NOMO-1 treated with DMSO at 0.1 percent for 48 hours (cell line): ENCODE measurements around the gene PLCXD1.
"Not testable (repeated sequence)": the region's sequence is repeated elsewhere in the genome, so short reads cannot be mapped to it uniquely, and the experiment has no call there.

ENCODE experiments used
- DNase-seq: peaks from one replicate; lab custom pipeline; 2025; ENCODE audit not compliant: unreplicated experiment; lab: John Stamatoyannopoulos, UW

PLCXD1 gene

DNA sequence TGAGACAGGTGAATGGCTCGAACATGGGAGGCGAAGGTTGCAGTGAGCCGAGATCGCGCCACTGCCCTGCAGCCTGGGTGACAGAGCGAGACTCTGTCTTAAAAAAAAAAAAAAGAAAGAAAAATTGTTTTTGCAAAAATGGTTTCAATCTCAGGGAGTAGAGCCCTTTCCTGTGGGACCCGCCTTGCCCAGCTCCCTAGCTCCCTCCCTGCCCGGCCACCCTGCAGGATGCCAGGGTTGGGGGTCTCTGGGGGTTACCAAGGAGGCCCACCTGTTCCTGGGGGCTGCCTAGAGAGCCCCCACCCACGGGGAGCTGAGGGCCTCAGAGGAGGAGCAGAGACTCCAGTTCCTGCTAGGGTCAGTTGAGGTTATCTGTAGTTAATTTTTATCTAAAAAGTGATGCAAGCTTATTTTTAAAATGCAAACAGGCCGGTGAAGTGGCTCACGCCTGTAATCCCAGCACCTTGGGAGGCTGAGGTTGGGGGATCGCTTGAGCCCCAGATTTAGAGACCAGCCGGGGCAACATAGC lies 18.7 kb upstream of the PLCXD1 start:
- no peak for DNase-seq

DNA sequence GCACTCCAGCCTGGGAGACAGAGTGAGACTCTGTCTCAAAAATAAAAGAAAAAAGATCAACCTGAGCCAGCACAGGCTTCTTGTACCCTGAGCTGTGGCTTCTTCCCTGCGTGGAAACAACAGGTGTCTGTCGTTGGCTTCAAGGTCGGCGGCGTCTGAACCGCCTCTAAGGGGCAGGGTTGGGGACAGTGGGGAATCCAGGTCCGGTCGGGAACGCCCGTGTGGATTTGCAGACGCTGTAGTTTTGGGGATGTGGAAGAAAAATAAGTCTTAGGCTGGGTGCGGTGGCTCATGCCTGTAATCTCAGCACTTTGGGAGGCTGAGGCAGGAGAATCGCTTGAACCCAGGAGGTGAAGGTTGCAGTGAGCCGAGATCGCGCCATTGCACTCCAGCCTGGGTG lies 17.2 kb upstream of the PLCXD1 start:
- not testable (repeated sequence) for DNase-seq

DNA sequence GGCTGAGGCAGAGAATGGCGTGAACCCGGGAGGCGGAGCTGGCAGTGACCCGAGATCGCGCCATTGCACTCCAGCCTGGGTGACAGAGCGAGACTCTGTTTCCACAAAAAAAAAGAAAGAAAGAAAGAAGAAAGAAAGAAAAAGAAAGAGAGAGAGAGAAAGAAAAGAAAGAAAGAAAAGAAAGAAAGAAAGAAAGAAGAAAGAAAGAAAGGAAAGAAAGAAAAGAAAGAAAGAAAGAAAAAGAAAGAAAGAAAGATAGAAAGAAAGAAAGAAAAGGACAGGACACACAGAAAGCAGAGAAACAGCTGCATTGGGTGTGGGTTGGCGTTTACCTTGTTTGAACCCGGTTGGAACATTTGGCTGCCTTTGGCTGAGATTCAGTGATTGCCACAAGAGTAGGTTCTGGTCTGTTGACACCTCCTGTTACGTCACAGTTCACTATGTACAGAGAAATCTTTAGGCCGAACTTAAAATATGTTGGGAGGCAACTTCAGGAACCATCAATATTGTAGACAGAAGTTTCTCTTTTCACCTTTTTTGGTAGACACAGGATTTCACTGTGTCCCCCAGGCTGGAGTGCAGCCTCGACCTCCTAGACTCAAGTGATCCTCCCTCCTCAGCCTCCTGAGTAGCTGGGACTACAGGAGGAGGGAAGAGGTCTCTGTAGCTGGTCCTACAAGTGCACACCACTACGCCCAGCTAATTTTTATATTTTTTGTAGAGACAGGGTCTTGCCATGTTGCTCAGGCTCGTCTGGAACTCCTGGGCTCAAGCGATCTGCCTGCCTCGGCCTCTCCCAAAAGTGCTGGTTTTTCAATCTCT lies 16.3 kb upstream of the PLCXD1 start:
- DNase-seq, result no peak

DNA sequence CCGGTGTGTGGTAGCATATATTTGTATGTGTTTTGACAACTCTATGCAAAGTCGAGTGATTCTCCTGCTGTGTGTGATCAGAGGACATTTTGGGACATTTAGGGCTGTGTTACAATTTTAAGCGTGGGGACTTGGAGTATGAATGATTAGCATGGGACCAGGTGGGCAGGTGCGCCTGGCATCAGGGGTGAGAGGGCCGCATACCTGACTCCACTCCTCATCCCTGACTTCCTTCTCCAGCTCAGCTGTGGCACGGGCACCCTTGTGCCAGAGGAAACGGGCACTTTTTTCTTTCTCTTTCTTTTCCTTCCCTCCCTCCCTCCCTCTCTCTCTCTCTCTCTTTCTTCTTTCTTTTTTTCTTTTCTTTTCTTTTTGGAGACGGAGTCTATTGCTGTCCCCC lies 15.7 kb upstream of the PLCXD1 start:
- DNase-seq, result no peak

DNA sequence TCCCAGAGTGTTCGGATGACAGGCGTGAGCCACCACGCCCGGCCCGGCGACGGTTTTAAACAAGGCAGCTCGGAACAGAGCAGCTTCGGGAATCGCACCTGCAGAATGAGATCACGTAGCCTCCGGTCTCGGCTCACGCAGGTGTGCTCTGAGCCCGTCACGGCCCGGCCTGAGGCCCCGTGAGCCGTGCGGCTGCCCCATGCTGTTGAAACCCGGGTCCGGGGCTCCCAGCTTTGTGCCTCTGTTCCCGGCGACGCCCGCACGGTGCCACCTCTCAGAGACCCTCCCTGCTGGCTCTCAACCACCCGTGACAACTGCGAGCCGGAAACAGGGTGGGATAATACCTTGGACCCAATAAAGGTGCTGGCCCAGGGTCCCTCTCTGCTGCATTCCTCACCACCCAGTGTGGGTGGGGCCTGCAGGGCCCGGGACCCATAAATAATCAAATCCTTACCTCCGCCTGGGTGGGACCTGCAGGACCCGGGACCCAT lies 13.4 kb upstream of the PLCXD1 start:
- DNase-seq, result no peak

DNA sequence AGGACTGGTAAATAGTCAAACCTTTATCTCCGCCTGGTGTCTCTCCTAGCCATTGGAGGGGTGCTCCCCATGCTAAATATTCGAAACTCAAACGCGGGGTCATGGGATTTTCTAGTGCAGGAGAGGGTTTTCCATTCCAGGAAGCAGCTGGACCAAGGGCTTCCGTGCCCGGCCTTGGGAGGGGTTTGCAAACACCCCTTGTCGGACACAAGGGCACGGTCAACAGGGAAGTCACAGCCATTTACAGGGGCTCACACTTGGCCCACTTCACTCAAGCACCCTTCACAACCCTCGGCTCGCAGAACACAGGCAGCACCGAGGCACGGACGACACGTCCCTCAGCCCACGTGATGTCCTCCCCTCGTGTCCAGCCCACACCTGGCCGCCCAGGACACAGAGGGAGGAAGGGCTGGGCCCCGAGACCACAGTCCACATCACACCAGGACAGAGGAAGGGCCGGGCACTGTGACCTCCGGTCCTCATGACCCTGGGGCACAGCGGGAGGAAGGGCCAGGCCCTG lies 10.3 kb upstream of the PLCXD1 start:
- DNase-seq, result no peak

DNA sequence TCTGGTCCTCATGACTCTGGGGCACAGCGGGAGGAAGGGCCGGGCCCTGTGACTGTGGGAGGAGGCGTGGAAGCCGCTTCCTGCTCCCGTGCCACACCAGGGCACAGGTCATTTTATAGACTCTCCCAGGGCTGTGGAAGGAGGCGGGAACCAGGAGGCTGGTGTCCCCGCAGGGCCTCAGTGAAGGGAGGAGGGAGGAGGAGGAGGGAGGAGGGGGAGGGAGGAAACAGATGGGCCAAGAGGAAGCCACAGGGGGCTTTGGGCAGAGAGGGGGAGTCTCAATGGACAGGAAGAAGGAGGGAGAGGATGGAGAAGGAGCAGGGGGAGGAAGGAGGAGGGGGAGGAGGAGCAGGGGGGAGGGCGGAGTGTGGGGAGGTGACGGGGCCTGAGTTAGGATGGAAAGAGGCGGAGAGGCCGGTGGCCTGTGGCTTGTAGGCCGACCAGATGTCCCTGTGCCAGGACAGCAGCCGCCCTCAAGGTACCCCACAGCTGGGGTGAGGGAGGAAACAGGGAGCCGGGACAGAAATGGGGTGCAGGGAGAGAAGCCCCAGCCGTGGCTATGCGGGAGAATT lies 6.2 kb upstream of the PLCXD1 start:
- DNase-seq, result no peak

DNA sequence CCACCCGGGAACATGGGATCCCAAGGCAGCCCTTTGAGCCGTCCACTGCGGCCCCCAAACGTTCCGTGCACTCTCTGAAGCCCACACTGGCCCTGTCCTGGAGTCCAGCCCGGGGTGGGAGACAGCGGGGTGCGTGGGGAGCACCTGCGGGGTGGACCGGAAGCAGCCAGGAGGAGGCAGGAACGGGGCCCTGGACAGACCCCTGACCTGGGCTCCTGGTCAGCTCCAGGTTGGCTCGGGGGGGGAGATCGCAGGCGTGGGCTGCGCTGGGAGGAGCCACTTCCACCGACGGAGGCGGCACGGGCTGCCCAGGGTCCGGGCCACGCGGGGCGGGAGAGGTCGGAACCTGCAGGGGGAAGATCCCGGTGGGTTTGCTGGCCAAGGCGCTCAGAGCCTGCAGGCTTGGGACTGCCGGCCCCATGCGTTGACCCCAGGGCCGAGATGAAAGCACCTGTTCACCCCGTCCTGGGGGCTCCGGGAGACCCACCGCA lies 5.7 kb upstream of the PLCXD1 start:
- no peak for DNase-seq

DNA sequence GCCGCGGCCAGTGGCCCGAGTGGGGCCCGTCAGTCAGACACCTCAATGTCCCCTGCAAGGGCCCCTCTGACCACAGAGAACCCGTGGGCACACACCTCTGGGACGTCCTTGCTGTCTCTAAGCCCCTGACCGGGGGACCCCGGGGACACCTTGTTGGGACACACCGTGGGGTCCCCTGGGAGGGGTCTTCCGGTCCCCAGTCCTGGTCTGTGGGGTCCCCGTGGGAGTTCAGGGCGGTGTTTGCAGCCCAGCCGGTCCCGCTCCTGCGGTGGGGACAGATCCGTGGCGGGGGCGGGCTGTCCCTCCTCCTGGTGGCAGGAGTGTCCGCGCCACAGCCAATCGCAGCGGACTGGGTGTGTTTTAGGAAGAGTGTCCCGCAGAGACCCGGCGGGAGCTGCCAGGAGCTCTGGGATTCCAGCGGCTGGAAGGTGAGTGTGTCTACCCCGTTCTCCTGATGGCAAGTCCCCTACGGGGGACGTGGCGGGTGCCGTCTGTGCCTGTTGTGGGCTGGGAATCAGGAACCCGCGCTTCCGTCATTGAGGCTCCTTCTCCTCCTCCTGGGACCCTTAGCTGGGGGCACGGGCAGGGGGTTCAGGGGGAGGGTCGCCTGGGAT lies 5.1 kb upstream of the PLCXD1 start:
- no peak for DNase-seq

DNA sequence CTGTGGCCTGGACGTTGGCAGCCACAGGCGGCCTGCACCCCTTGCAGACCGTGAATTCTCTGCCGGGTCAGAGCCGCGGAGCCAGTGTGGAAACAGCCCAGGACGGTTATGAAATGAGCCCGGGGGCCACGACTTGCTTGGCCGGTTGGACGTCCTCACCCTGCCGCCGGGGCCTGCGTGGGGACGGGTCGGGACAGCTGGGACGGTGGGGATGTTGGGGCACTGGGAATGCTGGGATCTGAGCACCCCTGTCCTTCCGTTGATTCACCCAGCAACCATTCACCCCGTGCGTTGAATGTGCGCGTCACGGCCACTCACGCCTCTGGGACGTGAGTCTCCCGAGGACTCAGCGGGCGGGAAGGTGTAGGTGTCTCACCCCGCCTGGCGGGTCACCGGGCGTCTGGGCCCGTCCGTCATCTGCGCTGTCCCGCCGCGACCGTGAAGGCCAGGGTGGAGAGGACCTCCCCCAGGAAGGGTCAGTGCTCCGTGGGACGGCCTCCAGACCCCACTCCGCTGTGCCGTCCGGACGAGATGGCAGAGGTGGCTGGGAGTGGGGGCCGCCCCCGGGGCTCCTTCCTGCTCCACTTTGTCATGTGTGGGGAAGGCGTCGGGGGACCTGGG lies 4.5 kb upstream of the PLCXD1 start:
- no peak for DNase-seq

DNA sequence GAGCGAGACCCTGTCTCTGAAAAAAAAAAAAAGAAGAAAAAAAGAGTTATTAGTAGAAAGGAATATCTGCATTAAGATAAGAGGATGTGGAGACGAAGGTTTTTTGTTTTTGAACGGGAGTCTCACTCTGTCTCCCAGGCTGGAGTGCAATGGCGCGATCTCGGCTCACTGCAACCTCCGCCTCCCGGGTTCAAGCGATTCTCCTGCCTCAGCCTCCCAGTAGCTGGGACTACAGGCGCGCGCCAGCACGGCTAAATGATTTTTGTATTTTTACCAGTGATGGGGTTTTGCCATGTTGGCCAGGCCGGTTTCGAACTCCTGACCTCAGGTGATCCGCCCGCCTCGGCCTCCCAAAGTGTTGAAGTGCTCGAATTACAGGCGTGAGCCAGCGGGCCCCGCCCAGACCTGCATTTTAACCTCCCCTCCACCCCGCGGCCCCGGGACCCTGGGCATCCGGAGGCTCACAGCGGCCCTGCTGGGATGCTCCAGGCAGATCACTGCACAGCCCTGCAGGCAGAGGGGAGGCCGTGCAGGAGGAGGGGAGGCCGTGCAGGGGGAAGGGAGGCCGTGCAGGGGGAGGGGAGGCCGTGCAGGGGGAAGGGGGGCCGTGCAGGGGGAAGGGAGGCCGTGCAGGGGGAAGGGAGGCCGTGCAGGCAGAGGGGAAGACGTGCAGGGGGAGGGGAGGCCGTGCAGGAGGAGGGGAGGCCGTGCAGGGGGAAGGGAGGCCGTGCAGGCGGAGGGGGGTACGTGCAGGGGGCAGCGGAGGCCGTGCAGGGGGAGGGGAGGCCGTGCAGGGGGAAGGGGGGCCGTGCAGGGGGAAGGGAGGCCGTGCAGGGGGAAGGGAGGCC lies 1.2 kb upstream of the PLCXD1 start:
- DNase-seq, result not testable (repeated sequence)

DNA sequence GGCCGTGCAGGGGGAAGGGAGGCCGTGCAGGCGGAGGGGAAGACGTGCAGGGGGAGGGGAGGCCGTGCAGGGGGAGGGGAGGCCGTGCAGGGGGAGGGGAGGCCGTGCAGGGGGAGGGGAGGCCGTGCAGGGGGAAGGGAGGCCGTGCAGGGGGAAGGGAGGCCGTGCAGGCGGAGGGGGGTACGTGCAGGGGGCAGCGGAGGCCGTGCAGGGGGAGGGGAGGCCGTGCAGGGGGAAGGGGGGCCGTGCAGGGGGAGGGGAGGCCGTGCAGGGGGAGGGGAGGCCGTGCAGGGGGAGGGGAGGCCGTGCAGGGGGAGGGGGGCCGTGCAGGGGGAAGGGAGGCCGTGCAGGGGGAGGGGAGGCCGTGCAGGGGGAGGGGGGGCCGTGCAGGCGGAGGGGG lies 459 bp upstream of the PLCXD1 start:
- not testable (repeated sequence) for DNase-seq

DNA sequence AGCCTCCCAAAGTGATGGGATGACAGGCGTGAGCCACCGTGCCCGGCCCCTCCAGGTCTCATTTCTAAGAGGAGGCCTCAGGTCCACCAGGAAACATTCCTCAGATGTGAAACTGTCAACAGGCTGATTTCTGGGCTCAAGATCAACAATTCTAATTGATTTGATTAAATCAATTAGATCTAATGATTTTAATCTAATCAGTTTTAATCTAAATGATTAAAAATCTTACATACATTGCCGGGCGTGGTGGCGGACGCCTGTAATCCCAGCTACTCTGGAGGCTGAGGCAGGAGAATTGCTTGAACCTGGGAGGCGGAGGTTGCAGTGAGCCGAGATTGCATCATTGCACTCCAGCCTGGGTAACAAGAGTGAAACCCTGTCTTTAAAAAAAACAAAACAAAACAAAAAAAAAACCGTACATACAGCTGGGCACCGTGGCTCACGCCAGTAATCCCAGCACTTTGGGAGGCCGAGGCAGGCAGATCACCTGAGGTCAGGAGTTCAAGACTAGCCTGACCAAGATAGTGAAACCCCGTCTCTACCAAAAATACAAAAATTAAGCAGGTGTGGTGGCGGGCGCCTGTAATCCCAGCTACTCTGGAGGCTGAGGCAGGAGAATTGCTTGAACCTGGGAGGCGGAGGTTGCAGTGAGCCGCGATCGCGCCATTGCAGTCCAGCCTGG lies 960 bp downstream of the PLCXD1 start:
- not testable (repeated sequence) for DNase-seq

DNA sequence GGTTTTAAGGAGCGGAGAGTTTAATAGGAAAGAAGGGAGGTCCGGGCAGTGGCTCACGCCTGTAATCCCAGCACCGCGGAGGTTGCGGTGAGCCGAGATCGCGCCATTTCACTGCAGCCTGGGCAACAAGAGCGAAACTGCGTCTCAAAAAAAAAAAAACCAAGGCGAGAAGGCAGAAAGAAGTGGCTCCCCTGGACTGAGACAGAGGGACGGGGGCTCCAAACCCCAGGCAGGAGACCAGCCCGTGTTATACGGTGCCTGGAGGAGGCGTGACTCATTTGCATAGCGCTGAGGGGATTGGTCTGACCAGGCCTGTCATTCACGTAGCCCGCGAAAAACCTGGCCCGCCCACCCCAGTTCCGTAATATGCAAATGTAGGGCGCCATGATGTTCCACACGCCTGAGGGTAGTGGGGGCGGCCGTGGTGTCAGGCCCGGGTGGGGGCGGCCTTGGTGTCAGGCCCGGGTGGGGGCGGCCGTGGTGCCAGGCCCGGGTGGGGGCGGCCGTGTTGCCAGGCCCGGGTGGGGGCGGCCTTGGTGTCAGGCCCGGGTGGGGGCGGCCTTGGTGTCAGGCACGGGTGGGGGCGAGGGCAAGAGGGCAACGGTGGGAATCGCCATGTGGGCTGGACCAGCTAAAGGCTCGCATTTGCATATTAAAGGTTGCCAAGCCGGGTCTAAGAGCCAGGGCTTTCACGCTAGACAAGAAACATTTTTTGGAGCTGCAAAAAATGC lies 2.1 kb downstream of the PLCXD1 start:
- no peak for DNase-seq

DNA sequence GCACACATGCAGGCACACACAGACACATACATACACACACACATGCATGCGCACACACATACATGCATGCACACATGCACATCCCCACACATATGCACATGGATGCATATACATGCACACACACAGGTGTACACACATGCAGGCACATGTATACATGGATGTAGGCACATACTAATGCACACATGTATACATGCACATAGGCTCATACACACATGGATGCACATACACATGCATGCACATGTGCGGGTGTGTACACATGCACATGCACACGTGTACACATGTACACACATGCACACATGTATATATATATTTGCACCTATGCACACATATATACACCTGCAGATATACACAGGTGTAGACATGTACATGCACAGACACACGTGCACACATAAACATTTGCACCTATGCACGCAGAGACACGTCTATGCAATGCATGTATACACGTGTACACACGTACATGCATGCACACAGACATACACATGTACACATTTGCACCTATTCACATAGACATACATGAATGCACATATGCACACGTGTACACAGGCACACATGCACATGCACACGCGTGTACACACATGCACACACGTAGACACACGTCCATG lies 4.0 kb downstream of the PLCXD1 start:
- DNase-seq, result no peak

DNA sequence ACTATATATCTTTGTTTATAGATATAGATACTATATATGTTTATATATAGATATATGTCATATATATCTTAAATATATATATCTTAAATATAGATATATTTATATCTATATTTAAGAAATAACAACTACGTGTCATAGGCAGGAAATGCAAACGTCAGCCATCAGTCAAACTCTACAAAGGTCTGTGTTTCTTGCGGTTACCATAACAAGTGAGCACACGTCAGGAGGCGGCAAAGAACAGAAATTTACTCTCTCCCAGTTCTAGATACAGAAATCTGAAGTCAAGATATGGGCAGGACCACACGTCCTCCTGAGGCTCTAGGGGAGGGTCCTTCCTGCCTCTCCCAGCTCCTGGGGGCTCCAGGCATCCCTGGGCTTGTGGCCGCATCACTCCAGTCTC lies 6.5 kb downstream of the PLCXD1 start:
- DNase-seq, result no peak

DNA sequence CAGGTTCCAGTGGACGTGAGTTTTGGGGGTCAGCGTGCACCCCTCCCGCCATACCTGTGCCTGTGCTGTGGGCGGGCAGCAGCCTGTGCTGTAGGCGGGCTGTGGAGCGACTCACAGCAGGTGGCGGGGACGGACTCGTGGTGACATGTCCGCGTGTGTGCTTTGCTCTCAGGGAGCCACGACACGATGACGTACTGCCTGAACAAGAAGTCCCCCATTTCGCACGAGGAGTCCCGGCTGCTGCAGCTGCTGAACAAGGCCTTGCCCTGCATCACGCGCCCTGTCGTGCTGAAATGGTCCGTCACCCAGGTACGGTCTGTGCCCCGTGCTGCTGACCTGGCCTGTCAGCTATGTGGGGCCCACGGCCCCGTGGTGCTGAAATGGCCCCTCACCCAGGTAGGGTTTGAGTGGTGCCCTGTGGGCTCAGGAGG lies 7.4 kb downstream of the PLCXD1 start:
- DNase-seq, result no peak

DNA sequence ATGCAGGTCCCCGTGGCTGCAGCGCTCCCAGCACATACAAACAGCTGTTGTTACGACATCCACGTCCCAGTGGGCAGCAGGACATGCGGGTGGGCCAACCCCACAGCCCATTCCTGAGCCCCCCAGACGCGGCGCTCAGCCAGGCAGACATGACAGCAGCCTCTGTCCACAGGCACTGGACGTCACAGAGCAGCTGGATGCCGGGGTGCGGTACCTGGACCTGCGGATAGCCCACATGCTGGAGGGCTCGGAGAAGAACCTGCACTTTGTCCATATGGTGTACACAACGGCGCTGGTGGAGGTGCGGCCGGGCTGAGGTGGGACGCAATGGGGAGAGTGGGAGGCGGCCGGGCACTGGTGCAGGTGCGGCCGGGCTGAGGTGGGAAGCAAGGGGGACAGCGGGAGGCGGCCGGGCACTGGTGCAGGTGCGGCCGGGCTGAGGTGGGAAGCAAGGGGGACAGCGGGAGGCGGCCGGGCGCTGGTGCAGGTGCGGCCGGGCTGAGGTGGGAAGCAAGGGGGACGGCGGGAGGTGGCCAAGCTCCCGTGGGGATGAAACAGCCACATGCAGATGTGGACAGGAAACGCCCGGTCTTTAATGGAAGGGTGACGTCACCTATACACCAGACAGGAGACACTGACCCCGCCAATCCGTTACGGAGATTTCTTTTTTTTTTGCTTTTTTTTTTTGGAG lies 9.4 kb downstream of the PLCXD1 start:
- no peak for DNase-seq
